ENCODE data around the gene TNIP2.

DNA sequence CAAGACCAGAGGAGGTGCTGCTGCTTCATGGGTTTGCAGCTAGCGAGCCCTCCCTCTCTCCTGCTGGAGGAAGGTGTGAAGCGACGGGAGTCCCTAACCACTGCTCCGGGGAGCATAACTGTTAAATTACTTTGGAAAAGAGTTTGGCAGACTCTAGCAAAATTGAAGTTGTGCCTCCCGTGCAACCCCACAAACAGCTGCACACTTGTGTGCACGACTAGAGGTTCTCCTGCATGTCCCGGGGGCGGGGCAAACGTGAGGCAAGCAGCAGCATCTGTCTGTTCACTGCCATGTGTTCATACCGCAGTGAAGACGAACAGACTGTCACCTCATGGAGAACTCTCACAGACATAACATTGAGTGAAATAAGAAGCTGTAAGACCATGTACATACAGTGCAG, 34.5 kb downstream of the TNIP2 start:
- TF ChIP-seq EZH2 (IDR thresholded peaks at IDR 0.05; ENCODE audit: low read length, unreplicated experiment) (no peak), EZH2phosphoT487 (IDR thresholded peaks at IDR 0.05; ENCODE audit: borderline replicate concordance, low read length) (no peak)
- TF ChIP-seq, protein P1, sequence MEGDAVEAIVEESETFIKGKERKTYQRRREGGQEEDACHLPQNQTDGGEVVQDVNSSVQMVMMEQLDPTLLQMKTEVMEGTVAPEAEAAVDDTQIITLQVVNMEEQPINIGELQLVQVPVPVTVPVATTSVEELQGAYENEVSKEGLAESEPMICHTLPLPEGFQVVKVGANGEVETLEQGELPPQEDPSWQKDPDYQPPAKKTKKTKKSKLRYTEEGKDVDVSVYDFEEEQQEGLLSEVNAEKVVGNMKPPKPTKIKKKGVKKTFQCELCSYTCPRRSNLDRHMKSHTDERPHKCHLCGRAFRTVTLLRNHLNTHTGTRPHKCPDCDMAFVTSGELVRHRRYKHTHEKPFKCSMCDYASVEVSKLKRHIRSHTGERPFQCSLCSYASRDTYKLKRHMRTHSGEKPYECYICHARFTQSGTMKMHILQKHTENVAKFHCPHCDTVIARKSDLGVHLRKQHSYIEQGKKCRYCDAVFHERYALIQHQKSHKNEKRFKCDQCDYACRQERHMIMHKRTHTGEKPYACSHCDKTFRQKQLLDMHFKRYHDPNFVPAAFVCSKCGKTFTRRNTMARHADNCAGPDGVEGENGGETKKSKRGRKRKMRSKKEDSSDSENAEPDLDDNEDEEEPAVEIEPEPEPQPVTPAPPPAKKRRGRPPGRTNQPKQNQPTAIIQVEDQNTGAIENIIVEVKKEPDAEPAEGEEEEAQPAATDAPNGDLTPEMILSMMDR (conservative IDR thresholded peaks at IDR 0.05; ENCODE audit: low read depth, low read length), result no peak
